ENCODE results near the gene EEA1. TPM values are rescaled to one million over a fixed set of nuclear protein-coding genes. Genes with fewer than 3 reads are reported as not detected.
A peak's percentile ranks its signal among the peaks of the same experiment; 100 is the strongest.

EEA1 gene
- total and polyA plus RNA-seq, 10 of the 15 experiments (the other 5 are each of a cell fraction or from before 2014, with no cell fraction given) = 5.5 to 40.3 (median 13.5) TPM

GRCh38 chr12:92810370-92810769 lies 118.7 kb downstream of the EEA1 start (continued):
- TF ChIP-seq RUNX3 (IDR thresholded peaks at IDR 0.05; ENCODE audit: low read length) = peak; percentile 20; the same call in 1 of the 2 replicates
- TF ChIP-seq GABPA (IDR thresholded peaks at IDR 0.05; ENCODE audit: low read depth) = 0 out of 2 replicates have a peak, but pooled peaks have one; percentile 11
- TF ChIP-seq MTA3 (IDR thresholded peaks at IDR 0.05; ENCODE audit: borderline replicate concordance, low read length) = peak; percentile 50; the same call in 1 of the 2 replicates
- TF ChIP-seq BCLAF1 (IDR thresholded peaks at IDR 0.05) = no peak
- peak; percentile 93 for TF ChIP-seq MEF2A (IDR thresholded peaks at IDR 0.05; ENCODE audit: insufficient read depth, low read depth, low read length)
- TF ChIP-seq CEBPB (IDR thresholded peaks at IDR 0.05; ENCODE audit: borderline replicate concordance in 1 of 2, low read depth in 2 of 2, low read length in 2 of 2) = peak in 1 of 2 experiments; percentile 41; a peak in 1 of 4 replicates
- TF ChIP-seq MEF2B (IDR thresholded peaks at IDR 0.05; ENCODE audit: partially characterized antibody, poor library complexity, severe bottlenecking) = peak; percentile 76
- peak; percentile 19; the same call in 1 of the 2 replicates for TF ChIP-seq RELB (IDR thresholded peaks at IDR 0.05; ENCODE audit: low read depth)
- peak; percentile 46; the same call in 1 of the 2 replicates for TF ChIP-seq MTA2 (IDR thresholded peaks at IDR 0.05; ENCODE audit: low read depth)
- 0 out of 2 replicates have a peak, but pooled peaks have one; percentile 27 for TF ChIP-seq ZNF592 (IDR thresholded peaks at IDR 0.05)
- TF ChIP-seq ZNF217 (IDR thresholded peaks at IDR 0.05) = peak; percentile 42; the same call in 1 of the 2 replicates
